GM18520 (cell line): Measurements from ENCODE around the gene CXCL1.

Experiments
- ATAC-seq: cut with Tn5 transposase; IDR thresholded peaks from one replicate; pipeline ENCODE4 v1.9.1; 2021; ENCODE audit not compliant: unreplicated experiment

The CXCL1 gene

DNA sequence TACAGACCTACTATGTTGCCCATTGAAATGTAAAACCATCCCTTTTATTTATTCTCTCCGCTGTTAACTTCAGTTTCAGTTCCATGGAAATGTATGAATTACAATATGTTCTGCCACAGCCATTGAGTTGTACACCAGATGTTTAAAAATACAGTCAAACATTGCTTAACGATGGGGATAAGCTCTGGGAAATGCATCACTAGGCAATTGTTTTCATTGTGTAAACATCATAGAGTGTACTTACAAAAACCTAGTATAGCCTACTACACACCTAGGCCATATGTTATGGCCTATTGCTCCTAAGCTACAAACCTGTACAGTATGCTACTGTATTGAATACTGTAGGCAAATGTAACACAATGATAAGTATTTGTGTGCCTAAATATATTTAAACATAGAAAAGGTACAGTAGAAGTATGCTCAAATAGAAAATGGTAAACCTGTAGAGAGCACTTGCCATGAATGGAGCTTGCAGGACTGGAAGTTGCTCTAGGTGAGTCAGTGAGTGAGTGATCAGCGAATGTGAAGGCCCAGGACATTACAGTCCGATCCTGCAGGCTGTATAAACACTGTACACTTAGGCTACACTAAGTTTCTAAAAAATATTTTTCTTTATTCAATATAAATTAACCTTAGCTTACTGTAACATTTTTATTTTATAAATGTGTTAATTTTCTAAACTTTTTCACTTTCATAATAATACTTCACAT, 18.8 kb upstream of the CXCL1 start:
- no peak for ATAC-seq

DNA sequence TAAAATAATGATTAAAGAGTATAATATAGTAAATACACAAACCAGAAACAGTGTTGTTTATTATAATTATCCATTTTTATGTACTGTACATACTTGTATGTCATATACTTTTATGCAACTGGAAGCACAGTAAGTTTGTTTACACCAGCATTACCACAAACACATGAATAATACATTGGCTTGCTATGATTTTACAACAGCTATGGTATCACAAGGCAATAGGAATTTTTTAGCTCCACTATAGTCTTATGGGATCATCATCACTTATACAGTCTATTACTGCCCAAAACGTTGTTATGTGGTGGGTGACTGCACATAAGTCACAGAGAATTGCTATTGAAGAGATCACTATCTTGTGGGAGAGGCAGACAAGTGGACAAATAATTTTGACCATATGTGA, 17.9 kb upstream of the CXCL1 start:
- no peak for ATAC-seq

DNA sequence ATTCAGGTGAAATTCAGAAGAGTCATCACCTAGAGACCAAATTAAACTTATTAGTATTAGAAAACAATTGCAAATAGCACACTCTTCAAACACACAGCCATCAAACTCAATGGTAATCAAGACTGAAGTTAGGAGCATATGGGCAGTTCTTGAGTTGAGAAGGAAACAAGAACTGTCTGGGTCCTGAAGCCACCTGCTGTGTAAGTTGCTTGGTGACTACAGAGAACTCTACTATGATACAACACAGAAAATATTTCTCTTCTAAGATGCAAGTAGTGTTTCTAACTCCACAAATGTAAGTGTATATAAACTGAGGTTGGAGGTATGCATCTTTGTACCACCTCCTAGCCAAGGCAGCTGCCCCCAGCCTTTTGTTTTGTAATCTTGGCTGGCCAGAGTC, 16.4 kb upstream of the CXCL1 start:
- no peak for ATAC-seq

DNA sequence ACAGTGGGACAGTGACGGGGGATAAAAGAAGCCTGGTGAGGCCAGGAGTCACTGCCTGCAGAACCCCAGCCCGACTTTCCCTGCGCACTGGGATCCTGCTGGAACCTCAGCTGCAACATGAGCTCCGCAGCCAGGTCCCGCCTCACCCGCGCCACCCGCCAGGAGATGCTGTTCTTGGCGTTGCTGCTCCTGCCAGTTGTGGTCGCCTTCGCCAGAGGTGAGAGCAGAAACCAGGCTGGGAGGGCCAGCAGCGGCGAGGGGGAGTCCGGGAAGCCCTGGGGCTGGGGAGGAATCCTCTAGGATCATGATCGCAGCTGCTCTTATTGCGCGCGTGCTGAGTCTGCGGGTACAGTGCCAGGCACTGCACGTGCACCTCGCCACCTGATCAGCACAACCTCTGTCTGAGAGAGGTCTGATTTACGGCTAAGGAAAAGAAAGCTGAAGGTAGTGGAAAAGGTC, 15.9 kb upstream of the CXCL1 start, which contains the start of gene PF4V1:
Gene PF4V1, plus strand, starts transcription at position 51 of the 459 bp plus-strand sequence. Its CDS starts 67 bp downstream, at position 118.
- no peak for ATAC-seq

DNA sequence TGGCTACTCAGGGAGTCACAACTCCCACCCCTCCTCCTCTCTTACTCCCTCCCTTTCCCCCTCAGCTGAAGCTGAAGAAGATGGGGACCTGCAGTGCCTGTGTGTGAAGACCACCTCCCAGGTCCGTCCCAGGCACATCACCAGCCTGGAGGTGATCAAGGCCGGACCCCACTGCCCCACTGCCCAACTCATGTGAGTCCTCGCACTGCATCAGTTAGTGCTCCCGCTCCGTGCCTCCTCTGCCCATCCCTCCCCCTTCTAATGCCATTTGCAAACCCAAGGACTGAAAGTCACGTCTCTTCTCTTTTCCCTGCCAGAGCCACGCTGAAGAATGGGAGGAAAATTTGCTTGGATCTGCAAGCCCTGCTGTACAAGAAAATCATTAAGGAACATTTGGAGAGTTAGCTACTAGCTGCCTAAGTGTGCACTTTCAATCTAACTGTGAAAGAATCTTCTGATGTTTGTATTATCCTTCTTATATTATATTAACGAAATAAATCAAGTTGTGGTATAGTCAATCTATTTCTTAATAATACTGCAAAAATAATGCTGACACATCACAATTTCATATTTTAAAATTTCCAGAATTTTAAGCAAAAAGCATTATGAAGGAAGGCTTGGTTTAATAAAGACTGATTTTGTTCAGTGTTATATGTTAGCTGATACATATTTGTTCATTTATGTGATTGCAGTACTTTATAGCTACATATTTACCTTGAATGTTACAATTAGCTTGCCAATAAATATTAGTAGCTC, 15.3 kb upstream of the CXCL1 start:
- no peak for ATAC-seq

DNA sequence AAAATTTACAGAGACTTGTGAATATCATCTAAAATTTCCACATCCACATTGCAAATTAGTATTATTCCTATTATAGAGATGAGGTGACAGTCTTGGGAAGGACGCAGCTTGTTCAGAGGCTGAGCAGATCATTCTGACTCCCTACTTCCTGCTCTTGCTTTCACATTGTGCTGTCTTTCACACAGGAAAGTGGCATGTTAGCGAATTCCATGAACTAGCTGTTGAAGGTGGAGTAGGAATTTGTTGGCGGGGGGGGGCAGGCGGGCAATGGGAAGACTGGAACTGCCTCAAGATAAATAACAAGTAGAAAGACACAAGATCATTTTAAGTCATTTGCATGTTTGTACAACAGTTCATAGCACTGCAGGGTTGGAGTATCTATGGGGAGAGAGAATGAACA, 13.8 kb upstream of the CXCL1 start:
- ATAC-seq, result no peak

DNA sequence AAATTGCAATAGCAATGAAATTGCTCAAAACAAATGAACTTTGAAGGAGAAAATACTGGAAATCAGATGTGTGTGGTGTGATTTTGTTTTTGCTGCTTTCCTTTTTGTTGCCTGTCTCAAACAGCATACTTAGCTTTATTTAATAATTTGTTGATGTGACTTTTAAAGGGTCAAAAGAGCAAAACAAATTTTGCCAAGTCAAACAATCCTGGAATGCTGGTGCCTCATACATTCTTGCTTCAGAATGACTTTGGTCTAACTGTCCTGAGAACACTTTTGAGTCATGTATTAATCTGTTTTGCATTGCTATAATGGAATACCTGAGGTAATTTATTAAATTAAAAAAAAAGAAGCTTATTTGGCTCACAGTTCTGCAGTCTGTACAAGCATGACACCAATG, 12.7 kb upstream of the CXCL1 start:
- no peak for ATAC-seq

DNA sequence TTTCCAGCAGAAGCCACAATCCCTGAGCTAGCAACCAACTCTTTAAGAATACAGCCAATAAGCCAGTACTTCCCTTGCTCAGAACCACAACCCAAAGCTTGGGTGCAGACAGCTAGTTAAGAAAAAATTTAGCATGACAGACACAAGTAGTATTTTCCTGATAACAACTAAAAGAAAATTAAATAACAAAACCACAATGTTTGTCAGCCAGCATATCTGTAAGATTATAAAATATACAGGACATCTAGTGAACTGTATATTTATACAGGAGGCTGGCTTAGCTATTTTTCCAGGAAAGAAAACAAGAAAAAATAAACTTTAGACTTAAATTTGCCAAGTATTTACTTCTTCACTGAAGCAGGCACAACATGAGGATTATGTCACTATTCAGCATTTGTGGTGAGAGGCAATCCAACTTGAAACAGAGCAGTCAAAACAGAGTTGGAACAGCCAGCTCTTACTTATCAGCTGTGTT, 9.5 kb upstream of the CXCL1 start:
- no peak for ATAC-seq

DNA sequence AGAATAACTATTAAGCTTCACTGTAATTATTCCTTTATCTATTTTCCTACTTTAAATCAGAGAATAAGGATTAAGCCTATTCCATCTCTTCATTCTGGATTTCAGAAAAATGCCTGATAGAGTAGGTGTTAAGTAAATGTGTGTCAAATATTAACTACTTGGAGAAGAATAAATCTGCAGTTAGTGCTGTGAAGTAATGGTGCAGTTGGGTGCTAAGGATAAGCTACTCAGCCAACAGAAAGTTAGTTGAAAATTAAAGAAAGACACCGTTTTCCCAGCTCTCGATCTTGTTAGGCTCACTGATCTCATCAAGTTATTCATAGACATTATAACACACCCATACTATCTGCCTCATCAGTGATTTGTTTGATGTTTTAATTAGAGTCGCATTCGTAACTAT, 9.0 kb upstream of the CXCL1 start:
- no peak for ATAC-seq

DNA sequence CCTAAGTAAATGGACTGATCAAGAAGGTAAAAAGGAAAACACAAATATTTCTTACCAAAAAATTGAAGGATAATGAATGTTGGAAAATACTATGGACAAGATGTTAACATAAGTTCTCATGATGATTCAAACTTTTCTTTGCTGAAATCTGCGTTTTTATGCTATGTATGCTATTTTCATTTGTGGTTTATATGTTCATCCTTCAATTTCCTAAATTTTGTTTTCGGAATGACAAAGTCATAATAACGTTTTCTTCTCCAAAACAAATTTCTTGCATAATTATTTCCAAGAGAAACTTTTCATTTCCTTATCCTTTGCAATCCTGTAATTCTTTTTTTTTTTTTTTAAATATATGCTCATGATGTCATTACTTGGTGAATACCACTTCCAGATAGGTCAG, 8.3 kb upstream of the CXCL1 start:
- ATAC-seq, result no peak

DNA sequence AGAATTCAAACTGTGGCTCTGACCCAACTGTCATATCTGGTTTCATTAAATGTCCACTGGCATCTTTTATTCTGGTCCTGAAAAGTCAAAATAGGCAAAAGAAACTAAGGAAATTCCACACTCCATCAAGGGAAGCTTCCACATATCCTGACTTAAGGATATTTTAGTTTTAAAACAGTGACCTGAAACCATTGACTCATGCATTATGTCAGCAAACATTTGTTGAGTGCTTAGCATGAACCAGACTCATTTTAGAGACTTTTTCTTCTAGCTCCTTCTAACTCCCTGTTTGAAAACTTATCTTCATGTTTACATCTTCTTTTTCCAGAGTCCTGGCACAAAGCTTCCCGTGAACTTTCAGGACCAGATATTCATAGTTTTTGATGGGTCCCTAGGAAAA, 6.9 kb upstream of the CXCL1 start:
- no peak for ATAC-seq

DNA sequence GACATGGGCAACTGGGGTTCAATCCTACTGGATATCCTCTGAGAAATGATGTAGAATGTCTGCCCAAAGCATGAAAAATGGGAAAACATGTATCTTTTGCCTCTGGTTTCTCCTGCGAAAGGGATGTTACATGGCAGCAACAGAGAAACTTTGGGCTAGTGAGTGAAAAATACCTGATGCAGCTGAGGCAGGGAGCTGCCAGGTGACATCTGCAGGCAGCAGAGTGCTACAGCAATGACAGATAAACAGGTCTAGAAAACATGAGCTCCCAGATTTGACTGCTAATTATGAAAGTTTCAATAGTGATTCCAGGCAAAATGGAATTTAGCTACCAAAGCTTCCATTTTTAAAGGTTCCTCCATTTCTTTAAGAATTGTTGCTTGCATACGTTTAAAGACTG, 4.8 kb upstream of the CXCL1 start:
- no peak for ATAC-seq

DNA sequence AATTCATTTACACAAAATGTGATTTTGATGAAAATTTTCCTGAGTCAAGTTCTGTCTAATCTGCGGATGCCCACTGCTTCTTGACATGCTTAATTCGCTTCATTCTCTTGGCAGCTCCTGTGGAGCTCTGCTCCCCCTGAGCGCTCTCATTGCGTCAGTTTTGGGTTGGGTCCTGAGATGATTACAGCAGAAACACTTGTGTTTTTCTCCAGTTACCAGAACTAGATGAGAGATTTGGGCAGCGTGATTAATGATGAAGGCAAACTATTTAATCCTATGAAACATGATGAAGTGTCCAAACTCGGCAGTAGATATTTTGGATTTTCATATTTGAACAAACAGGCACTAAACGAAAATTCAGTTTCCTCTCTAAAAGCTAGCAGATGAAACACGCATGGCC, 4.2 kb upstream of the CXCL1 start:
- no peak for ATAC-seq

DNA sequence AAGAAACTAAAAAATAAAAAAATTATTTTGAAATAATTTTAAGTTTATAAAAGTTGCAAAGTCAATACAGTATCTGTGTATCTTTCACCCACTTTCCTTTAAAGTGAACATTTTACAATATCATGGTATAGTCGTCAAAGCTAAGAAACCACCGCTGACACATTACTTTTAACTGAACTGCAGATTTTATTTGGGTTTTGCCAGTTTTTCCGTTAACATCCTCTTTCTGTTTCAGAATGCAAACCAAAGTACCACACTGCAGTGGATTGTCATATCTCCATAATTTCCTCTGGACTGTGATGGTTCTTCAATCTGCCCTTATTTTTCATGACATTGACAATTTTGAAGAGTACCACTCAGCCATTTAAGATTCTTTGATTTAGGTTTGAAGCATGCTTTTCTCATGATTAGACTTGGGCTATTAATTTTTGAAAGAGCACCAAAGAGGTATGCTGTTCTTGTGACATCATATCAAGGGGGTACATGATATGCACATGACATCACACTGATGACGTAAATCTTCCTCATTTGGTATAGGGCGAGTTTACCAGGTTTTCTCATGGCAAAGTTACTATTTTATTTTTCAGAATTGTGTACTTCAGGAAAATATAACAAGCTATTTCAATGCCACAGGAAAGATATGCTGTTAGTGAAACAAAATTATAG, 3.6 kb upstream of the CXCL1 start:
- no peak for ATAC-seq

DNA sequence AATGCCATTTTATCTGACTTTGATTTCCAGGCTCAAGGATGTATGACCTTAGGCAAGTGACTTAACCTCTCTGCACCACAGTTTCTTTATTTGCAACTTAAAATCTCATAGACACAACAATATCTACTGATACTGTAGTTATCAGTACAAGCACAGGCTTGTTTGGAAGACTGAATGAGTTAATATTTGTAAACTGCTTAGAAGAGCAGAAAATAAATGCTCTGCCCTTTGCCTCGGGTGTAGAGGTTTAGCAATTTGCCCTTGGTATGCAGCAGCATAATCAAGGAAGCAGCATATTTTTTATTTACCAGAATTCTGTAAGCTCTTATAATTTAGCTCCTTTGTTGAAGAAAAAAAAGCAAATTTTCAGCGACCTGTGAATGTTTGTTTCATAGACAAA, 2.9 kb upstream of the CXCL1 start:
- ATAC-seq, result no peak

DNA sequence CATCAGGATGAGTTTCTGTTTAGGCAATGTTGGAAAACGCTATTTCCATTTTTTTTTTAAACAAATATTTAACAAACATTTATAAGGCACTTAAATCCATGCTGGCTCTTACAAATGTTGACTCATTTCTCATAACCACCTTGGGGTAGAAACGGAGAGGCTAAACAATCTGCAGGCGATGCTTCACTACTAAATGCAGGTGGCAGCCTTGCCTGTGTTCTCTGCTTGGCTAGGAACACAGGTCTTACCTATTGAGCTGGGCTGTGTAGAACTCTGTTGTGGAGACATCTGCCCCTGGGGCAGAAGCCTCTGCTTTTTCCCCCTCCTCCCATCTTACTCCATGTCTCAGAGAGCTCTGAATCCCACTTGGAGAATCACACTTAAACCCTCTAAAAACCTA, 1.4 kb upstream of the CXCL1 start:
- ATAC-seq, result no peak

DNA sequence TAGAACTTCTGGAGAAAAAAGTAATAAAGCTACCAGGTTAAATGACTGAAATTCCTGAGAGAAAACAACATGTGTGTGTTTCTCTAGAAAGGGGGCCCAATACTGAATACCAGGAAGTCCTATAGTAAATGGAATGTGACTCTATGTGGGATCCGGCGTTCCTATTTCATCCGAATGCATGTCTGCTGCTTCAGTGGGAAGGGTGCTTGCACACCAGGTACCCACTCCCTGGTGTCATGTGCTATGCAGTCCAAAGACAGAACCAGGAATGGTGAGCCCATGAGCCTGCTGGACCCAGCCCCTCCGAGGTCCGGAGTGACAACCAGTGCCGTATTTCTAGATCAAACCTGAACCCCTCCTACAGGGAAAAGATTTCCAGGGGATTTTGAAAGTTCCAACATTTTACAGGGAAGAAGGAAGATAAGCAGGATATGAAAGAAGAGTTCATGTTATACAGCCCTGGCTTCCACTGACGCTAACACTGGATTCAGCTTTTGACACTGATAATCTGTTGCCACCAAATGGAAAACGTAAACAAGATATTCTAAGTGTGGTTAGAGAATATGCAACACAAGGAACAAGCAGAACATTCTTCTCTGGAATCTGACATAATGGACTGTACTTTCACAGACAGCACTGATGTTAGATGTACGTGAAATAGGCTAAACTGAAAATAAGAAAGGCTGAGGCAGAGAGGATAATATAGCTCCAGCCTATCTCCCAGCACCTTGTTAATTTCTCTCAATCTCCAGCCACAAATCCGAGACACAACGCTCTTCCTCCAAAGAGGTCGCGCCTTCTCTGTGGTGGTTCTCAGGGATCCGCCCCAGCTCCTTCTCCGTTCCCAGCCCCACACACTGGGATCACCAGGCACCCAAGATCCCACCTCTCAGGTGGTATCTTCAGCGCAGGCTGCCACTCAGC, 725 bp upstream of the CXCL1 start:
- no peak for ATAC-seq

DNA sequence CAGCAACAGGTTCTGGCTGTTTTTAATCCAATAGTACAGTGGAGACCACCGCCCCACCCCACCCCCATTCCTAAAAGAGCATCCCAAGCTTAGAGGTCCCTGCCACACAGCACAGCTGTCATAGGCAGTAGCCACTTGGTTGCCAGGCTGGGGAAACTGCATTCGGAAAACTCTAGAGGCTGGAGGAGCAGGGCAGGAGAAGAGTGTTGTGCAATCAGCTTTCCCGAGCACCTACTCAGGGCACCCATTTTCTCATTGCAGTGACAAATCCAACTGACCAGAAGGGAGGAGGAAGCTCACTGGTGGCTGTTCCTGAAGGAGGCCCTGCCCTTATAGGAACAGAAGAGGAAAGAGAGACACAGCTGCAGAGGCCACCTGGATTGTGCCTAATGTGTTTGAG, 1.1 kb downstream of the CXCL1 start:
- no peak for ATAC-seq

DNA sequence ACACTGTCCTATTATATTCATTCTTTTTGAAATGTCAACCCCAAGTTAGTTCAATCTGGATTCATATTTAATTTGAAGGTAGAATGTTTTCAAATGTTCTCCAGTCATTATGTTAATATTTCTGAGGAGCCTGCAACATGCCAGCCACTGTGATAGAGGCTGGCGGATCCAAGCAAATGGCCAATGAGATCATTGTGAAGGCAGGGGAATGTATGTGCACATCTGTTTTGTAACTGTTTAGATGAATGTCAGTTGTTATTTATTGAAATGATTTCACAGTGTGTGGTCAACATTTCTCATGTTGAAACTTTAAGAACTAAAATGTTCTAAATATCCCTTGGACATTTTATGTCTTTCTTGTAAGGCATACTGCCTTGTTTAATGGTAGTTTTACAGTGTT, 1.6 kb downstream of the CXCL1 start:
- no peak for ATAC-seq

DNA sequence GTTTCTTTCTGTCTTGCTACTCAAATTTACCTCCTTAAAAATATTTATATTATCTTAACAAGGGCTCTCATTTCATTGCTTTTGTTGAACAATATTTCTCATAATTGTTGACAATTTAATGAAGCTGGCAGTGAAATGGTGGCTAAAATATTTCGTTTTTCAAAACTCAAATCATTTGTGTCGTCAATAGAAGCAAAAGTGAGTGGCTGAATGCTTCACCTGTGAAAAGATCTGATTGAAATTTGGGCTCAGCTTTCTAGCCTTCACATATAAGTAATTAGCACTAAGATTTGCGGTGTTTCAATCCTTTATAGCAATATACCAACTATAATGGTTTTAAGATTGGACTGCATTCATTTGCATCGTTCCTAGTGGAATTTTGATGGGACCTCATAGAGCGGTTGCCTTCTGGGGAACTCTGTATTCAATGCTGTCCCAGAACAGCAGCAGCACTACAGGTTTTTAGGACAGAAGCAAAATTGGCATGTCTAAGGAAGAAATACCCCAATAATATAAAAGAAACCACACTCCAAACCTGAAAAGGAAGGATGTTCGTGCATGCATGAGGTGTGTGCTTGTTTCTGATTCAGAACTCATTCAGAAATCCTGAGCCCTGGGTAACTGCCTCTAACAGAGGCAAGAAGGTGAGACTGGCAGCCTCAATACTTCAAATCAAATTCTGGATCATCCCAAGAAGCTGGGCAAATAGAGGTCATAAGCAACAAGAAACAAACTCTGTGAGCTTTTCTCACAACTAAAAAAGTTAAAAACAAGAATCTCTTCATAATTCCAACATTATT, 2.5 kb downstream of the CXCL1 start:
- no peak for ATAC-seq
